Tibial nerve (tissue), 4 donors: ENCODE measurements around the gene LRRC25. TPM values are rescaled to one million over a fixed set of nuclear protein-coding genes. Genes with fewer than 3 reads are reported as not detected.

ENCODE experiments used
- DNase-seq, 2 donors: peaks; one replicate each; pipeline ENCODE4 v3.0.0-alpha.2; 2019; ENCODE audit warnings: low spot score in 2 of 2
- H3K27ac ChIP-seq, 4 donors: fragments of 200-600 bp; sonication (generic) in 3 of 4; one replicate each; pipeline ENCODE4 v1.5.1; 2017 to 2019; ENCODE audit warnings: mild to moderate bottlenecking in 1 of 4
- H3K27me3 ChIP-seq, 2 donors: fragments of 200-600 bp; sonication (generic) in 1 of 2; one replicate each; pipeline versions ENCODE4 v1.5.1 to v1.6.0; 2017 to 2019
- H3K36me3 ChIP-seq, 3 donors: fragments of 200-600 bp; sonication (generic); one replicate each; pipeline ENCODE4 v1.5.1; 2018 to 2019
- H3K4me1 ChIP-seq, 4 donors: fragments of 200-600 bp; sonication (generic) in 3 of 4; one replicate each; pipeline ENCODE4 v1.5.1; 2017 to 2019
- H3K4me3 ChIP-seq, 4 donors: fragments of 200-600 bp; sonication (generic) in 3 of 4; one replicate each; pipeline ENCODE4 v1.5.1; 2017 to 2019; ENCODE audit warnings: mild to moderate bottlenecking in 1 of 4, moderate library complexity in 1 of 4
- H3K9me3 ChIP-seq, 4 donors: fragments of 200-600 bp; sonication (generic) in 3 of 4; one replicate each; pipeline ENCODE4 v1.5.1; 2017 to 2019
- EP300 ChIP-seq, 2 donors: sonication (generic); formaldehyde crosslinking; IDR thresholded peaks; one replicate each; pipeline ENCODE4 v1.6.1; 2017; ENCODE audit warnings: antibody characterized with exemption in 2 of 2, mild to moderate bottlenecking in 1 of 2
- POLR2A ChIP-seq, 2 donors: fragments of 450-650 bp; IDR thresholded peaks; one replicate each; pipeline ENCODE4 v1.6.1; 2017; ENCODE audit warnings: antibody characterized with exemption in 2 of 2, mild to moderate bottlenecking in 2 of 2, moderate library complexity in 2 of 2
- WGBS, 2 donors: methylation state at CpG; one replicate each; pipeline ENCODE4 v1.1.5; 2018; 5-methylcytosine and 5-hydroxymethylcytosine counted together
- total RNA-seq, 4 donors: library from RNA; depleted of rRNA; stranded (reverse); fragments of >200 nt; gene quantifications; one replicate each; pipeline ENCODE4 v1.1.0, GENCODE V29; 2016
- TF ChIP-seq, protein P1 (sequence below), 5 experiments: fragments of 200-600 bp in 3 of 5; fragments of 450-650 bp in 2 of 5; sonication (generic) in 3 of 5; IDR thresholded peaks; one replicate each; pipeline ENCODE4 v1.5.1; 2016 to 2019; ENCODE audit warnings: antibody characterized with exemption in 5 of 5, mild to moderate bottlenecking in 3 of 5, moderate library complexity in 2 of 5

LRRC25 gene
- total RNA-seq, 4 donors from 2014 or later: 9.0 to 13.8 (median 9.8) TPM

DNA sequence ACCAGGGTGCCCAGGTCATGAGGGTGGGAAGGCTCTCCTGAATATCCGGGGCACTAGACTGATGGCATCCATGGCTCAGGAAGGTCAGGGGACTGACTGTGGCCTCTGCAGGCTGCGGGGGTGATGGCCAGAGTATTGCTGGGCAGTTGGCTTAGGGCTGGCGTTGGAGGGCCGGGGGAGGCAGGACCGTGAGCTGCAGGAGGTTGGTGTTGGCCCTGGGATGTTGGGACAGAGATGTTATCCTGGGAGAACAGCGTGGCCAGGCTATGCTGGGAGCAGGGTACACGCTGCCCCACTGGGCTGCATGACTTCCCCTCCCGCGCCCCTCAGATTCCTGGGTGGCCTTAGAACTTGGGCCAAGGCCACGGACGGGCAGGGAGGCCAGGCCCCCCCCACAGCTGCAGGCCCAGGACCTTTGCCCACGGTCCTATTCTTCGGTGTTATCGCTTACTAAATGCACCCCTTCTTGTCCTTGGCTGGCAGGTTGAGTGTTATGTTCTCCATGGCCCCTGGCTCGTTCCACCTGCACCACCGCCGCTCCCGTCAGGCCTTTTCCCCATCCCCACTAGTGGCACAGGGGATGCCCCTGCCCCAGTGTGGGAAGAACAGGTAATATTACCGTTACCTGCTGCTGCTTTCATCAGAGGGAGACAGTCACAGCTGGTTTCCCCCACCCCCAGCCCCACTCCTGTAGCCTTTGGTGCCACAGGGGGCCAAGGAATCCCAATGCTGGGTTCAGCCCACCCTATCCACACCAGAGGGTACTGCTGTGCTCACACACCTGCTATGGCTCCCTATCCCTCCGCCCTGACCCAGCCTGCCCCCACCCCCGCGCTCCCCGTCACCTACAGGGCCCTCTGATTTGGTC lies 43.7 kb upstream of the LRRC25 start:
- DNase-seq: no peak
- WGBS, 2 donors: 68 to 74% methylated on average over 22 to 23 of the region's 23 CpGs
- no peaks in the 10 kb centered on the region for H3K27me3 ChIP-seq
- H3K9me3 ChIP-seq: no peaks in the 10 kb centered on the region
- peaks cover 0 to 49% (median 19%) of the 10 kb centered on the region in 4 donors for H3K4me1 ChIP-seq
- H3K4me3 ChIP-seq: no peak overlapping the region
- H3K36me3 ChIP-seq: peaks cover 0 to 32% (median 16%) of the 10 kb centered on the region in 3 donors
- H3K27ac ChIP-seq: no peak overlapping the region
- no peak for TF ChIP-seq POLR2A (IDR thresholded peaks at IDR 0.05)
- TF ChIP-seq, protein P1, sequence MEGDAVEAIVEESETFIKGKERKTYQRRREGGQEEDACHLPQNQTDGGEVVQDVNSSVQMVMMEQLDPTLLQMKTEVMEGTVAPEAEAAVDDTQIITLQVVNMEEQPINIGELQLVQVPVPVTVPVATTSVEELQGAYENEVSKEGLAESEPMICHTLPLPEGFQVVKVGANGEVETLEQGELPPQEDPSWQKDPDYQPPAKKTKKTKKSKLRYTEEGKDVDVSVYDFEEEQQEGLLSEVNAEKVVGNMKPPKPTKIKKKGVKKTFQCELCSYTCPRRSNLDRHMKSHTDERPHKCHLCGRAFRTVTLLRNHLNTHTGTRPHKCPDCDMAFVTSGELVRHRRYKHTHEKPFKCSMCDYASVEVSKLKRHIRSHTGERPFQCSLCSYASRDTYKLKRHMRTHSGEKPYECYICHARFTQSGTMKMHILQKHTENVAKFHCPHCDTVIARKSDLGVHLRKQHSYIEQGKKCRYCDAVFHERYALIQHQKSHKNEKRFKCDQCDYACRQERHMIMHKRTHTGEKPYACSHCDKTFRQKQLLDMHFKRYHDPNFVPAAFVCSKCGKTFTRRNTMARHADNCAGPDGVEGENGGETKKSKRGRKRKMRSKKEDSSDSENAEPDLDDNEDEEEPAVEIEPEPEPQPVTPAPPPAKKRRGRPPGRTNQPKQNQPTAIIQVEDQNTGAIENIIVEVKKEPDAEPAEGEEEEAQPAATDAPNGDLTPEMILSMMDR (IDR thresholded peaks at IDR 0.05): no peak
- TF ChIP-seq EP300 (IDR thresholded peaks at IDR 0.05): no peak

DNA sequence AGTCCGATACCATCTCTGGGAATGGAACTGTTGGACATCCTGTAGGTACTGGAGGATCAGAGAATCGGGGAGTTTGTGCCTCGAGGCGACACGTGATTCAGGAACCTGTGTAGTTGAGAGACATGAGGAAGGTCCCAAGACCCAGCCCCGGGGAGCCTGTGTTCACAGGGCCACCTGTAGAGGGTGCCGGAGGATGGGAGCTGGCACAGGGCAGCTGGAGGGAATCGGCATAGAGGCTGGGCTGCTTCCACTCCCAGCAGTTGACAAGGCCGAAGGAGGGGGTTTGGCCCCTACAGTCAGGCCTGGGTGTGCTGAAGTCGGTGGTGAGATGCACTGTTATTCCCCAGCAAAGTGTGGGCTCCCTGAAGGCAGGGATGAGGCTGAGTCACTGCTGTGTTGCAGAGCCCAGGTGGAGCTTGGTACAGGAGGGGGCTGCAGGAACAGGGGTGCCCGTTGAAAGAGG lies 43.0 kb upstream of the LRRC25 start:
- 53 to 63% methylated on average over 10 to 11 of the region's 11 CpGs for WGBS, 2 donors
- H3K4me3 ChIP-seq: no peak overlapping the region
- H3K9me3 ChIP-seq: no peaks in the 10 kb centered on the region

DNA sequence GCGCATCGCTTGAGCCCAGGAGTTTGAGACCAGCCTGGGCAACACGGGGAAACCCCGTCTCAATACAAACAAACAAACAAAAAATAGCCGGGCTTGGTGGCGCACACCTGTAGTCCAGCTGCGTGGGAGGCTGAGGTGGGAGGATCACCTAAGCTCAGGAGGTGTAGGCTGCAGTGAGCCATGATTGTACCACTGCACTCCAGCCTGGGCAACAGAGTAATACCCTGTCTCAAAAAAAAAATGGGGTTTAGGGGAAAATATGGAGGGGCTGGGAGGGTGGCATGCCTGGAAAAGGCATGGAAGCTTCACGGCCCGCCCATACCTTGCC lies 42.5 kb upstream of the LRRC25 start:
- Histone ChIP-seq H3K4me3 (no peak overlapping the region), H3K36me3 (peaks cover 0 to 32% (median 6%) of the 10 kb centered on the region in 3 donors), H3K4me1 (peaks cover 0 to 51% (median 19%) of the 10 kb centered on the region in 4 donors), H3K9me3 (no peaks in the 10 kb centered on the region), H3K27ac (no peak overlapping the region), H3K27me3 (no peaks in the 10 kb centered on the region)
- WGBS, 2 donors: 73 to 83% methylated on average over 9 of the region's 9 CpGs
- TF ChIP-seq, protein P1 (IDR thresholded peaks at IDR 0.05): no peak
- TF ChIP-seq EP300 (IDR thresholded peaks at IDR 0.05) (no peak), POLR2A (IDR thresholded peaks at IDR 0.05) (no peak)
- no peak for DNase-seq

More for the DNA sequence above, 43.0 kb upstream of the LRRC25 start:
- peaks cover 0 to 51% (median 19%) of the 10 kb centered on the region in 4 donors for H3K4me1 ChIP-seq
- no peak overlapping the region for H3K27ac ChIP-seq
- TF ChIP-seq POLR2A (IDR thresholded peaks at IDR 0.05) (no peak), EP300 (IDR thresholded peaks at IDR 0.05) (no peak)
- TF ChIP-seq, protein P1 (IDR thresholded peaks at IDR 0.05): peak in 1 of 5 experiments; percentile 9
- DNase-seq: no peak
- peaks cover 0 to 32% (median 9%) of the 10 kb centered on the region in 3 donors for H3K36me3 ChIP-seq
- no peaks in the 10 kb centered on the region for H3K27me3 ChIP-seq

DNA sequence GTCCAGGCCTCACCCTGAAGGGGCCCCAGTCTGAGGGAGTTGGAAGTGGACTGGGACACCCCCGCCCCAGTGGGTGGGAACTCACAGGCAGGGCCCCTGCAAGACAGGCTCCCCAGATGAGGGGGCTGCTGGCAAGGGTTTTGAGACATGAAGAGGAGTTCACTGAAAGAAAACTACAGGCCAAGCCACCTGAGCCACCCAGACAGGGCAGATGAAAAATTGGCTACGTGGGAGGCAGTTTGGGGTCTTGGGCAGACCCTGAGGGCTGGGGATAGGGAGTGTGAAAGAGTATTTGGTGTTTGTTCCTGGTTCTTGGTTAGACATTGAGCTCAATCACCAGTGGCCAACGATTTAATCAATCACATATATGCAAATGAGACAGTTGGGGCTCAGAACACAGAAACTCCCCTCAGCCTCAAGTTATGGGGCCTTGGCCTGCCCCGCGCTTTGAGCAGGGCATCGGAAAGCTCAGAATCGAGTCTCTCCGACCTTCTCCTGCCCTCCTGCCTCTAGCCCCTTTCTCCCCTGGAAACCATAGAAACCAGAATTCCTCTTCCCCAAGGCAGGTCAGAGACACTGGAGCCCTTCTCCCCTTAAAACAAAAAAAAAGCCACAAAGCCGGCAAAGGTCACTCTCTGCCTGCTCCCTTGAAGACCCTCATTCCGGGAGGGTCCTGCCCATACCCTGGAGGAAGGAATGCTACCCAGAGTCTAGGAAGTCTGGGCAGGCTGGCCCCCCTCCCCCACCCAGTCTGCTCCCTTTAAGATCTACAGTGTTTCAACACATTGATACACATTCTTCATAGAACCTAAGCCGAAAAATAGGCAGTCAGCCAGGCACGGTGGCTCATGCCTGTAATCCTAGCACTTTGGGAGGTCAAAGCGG lies 41.8 kb upstream of the LRRC25 start:
- TF ChIP-seq POLR2A (IDR thresholded peaks at IDR 0.05): no peak
- TF ChIP-seq, protein P1 (IDR thresholded peaks at IDR 0.05): no peak
- no peak for TF ChIP-seq EP300 (IDR thresholded peaks at IDR 0.05)
- Histone ChIP-seq H3K27ac (peak overlapping the region in 3 of 4 donors; percentile 77 to 85 (median 82)), H3K4me3 (no peak overlapping the region), H3K4me1 (peaks cover 0 to 54% (median 19%) of the 10 kb centered on the region in 4 donors), H3K9me3 (no peaks in the 10 kb centered on the region), H3K27me3 (no peaks in the 10 kb centered on the region), H3K36me3 (peaks cover 0 to 32% (median 0%) of the 10 kb centered on the region in 3 donors)
- DNase-seq: no peak
- WGBS, 2 donors: 47 to 56% methylated on average over 9 to 13 of the region's 13 CpGs
